ENCODE measurements around the gene OTOP3.
"Not testable (repeated sequence)": the region's sequence is repeated elsewhere in the genome, so short reads cannot be mapped to it uniquely, and the experiment has no call there.

The OTOP3 gene, protein sequence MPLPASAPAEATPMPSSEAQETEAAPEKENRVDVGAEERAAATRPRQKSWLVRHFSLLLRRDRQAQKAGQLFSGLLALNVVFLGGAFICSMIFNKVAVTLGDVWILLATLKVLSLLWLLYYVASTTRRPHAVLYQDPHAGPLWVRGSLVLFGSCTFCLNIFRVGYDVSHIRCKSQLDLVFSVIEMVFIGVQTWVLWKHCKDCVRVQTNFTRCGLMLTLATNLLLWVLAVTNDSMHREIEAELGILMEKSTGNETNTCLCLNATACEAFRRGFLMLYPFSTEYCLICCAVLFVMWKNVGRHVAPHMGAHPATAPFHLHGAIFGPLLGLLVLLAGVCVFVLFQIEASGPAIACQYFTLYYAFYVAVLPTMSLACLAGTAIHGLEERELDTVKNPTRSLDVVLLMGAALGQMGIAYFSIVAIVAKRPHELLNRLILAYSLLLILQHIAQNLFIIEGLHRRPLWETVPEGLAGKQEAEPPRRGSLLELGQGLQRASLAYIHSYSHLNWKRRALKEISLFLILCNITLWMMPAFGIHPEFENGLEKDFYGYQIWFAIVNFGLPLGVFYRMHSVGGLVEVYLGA

DNA sequence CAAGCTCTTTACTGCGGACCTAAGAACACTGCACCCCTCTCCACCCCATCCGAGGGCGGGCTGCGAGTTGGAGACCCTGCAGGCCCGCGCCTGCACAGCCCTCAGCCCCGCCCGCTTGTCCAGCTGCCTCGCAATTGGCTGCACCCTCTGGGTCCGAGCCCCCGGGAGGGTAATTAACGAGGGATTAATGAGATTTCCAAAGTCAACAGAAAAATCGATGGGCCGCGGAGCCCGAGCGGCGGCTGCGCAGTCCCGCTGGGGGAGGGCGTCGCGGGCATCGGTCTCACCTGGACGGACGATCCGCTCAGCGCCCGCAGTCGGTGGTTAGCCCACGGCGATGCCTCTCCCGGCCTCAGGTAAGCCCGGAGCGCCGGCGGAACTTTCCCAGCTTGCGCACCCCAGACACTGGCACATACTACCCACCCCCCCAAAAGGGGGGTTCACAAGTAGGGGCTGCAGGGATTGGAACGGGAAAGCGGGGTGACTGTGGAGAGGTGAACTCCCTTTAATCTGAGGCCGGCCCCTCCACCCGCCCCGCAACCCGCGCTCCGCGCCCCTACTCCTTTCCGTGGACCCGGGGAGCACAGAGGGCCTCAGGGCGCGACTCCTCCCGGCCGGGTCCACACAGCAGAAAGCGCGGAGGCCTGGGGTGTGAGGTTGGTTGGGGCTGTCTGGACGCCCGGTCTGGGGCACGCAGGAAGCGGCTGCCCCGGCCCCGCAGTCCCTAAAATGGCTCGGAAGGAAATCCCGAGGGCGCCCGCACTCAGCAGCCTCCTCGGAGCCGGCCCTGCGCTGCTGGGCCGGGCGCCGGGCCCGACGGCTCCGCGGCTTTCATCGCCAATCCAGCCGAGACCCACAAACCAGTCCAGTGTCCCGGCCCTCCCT, at the start of gene OTOP3:
Gene OTOP3, plus strand, starts transcription at position 314 of the 885 bp plus-strand sequence. Its CDS starts 24 bp downstream, at position 338.
- no peak for DNase-seq (ENCODE audit: low read depth in 2 of 2)

DNA sequence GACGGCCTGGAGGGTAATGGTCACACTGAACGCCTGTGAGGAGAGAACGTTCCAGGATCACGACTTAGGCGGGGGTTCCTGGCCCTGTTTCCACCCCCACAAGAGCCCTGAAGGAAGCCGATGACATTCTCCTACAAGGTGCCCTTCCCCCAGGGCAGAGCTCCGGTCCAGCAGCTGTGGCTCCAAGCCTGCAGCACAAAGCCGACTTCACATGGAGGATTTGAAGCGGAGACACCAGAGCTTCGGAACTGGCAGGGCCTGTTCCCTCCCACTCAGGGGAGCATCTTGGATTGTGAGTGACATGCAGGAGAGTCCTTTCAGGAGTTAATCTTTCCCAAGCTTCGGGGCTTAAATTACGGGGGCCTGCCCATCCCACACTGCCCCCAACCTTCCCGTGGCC, 47.2 kb upstream of the OTOP3 start:
- DNase-seq (ENCODE audit: low read depth in 2 of 2): no peak

DNA sequence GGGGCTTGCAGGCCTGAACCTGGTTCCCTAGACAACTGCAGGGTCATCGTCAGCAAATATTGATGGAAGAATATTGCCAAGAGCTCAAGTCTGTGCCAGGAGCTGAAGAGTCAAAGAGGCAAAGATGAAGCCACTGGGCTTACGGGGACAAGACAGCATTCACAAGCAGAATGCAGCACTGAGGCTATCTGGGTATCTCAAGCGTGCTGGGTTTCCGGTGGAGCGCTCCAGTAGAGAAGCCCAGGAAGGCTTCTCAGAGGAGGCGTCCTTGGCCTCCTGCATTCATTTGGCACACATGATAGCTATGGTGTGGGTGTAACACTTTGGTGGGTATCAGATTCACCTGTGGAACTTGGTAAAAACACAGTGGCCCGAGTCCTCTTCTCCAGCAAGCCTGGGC, 45.1 kb upstream of the OTOP3 start:
- DNase-seq (ENCODE audit: low read depth in 2 of 2): no peak

DNA sequence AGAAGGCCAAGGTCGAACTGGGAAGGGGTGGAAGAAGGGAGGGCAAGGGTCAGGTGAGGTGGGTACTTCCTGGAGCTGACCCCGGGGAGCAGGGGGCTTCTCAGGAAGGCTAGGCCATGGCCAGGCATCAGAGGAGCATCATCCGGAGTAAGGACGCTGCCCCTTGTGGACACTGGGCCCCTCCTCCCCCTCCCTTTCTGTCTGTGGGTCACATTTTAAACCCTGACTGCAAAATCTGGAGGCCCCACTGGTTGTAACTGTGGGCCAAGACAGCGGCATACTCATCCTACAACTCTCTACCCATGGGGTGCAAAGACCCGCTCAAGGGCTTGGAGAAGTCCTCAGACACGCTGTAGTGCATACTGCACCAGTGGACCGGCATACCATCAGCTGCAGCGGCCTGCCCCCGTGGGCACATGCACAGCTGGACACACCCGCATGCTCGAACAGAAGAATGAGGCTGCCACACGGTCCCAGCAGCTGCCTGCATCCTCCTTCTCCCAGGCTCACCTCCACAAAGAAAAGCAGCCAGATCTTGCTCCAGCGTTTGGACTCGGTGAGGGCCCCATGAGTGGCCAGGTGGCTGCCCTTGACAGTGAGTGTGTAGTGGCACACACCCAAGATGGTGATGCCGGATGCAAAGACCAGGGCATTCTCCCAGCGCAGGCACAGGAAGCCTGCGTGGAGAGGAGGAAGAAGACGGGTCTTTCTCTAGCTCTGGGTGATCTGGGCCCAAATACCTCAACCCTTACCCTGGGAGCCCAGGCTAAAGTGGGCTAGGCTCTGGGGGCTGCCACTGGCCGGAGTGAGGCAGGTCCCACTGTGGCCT, 43.5 kb upstream of the OTOP3 start:
- no peak for DNase-seq (ENCODE audit: low read depth in 2 of 2)

DNA sequence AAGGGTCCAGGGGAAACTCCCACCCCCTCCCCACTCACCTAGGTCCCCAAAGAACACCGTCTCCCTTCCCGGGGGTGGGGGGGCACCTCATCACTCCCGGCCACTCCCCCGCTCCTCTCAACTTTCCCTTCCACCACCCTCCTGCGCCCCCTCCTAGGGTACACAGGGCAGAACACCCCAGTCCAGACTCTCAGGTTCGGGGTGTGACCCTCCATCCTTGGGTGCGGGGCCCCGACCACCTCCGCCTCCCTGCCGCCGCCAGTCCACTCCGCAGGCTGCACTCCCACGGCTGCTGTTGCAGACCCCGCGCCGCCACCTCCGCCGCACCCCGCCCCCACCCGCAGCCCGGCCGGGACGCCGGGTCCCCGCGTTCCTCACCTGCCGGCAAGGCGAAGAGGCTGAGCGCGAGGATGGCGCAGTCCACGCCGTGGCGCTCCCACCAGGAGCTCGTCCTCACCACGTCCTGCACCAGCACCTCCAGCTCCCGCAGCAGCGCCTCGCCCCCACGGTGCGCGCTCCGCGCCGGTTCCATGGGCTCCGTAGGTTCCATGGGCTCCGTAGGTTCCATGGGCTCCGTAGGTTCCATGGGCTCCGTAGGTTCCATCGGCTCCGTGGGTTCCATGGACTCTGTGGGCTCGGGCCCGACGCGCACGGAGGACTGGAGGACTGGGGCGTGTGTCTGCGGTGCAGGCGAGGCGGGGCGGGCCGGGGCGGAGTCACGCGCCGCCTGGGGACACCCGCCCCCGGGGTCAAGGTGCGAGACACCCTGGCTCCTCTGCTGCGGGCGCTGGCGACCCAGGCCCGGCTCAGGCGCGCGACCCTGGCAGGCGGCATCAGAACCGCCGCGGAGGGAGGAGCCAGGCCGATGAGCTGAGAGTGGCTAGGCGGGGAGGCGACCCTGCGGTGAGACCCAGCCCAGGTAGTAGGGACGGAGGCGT, 42.5 kb upstream of the OTOP3 start, which contains the start of gene FADS6:
Gene FADS6, minus strand, starts transcription at position 660 of the 938 bp plus-strand sequence. Its CDS starts 38 bp downstream, at position 622.
- no peak for DNase-seq (ENCODE audit: low read depth in 2 of 2)

DNA sequence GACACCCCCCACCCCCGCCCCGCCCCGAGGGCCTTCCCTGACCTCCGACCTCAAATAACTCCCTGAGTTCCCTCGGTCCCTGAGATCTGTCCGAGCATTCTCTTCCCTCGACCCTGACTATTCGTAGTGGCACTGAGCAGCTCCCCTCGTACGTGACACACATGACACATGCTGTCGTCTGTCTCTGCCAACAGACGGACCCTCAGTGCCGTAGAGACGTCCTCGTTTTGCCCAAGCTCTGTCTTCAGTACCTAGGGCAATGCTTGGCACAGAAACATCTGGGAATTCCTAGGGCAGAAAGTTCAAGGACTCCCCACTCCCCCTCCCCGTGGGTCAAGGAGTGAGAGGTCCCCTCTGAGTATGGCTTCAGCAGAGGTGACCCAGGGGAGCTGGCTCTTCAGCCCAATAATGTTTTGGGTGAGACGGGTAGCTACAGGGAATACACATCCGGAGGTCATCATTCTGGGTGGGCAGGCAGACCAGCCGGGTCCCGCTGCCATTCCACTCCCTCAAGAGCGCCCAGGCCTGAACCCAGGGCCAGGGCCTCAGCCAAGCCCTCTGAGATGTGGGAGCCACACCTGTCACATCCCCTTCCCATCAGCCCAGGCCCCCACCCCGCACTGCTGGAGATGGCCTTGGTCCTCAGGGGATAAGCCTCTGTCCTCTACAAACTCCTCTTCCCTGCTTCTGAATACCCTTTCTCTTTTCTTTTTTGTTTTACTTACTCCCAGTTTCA, 41.6 kb upstream of the OTOP3 start:
- DNase-seq (ENCODE audit: low read depth in 2 of 2): no peak

DNA sequence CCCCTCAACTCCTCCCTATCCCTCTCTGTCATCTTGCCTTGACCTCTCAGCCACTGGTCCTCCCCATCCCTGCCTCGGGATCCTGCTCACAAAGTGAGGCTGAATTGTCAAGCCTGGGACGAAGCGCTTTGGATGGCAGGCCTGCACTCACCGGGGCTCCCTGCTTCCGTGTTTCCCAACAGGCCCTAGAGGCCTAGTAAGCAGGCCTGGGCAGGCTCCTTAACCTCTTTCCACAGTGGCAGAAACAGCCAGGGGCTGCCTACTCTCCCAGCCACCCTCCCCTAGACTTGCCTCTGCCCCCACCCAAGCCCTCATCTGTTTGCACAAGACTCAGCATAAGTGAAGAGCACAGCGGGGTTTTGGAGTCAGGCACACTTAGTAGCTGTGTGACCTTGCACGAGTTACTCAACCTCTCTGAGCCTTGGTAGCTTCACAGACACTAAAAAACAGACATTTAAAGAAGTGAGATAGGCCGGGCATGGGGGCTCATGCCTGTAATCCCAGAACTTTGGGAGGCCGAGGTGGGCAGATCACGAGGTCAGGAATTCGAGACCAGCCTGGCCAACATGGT, 37.2 kb upstream of the OTOP3 start:
- no peak for DNase-seq (ENCODE audit: low read depth in 2 of 2)

DNA sequence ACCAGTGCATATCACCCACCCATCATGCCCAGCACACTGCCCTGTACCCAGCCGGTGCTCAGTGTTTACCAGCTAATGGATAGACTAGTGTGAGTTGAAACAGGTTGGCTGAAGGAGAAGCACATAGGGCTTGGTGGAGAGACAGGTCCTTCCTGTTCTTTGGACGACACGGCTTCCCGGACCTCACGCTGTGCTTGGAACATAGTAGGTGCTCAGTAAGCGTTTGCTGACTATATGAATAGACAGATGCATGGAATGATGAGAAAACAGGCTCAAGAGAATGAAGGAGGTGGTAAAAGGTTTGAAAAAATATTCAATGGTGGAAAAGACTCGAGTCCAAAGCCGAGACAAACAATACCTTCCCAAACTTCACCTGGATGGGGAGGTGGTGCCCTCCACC, 35.5 kb upstream of the OTOP3 start:
- no peak for DNase-seq (ENCODE audit: low read depth in 2 of 2)

DNA sequence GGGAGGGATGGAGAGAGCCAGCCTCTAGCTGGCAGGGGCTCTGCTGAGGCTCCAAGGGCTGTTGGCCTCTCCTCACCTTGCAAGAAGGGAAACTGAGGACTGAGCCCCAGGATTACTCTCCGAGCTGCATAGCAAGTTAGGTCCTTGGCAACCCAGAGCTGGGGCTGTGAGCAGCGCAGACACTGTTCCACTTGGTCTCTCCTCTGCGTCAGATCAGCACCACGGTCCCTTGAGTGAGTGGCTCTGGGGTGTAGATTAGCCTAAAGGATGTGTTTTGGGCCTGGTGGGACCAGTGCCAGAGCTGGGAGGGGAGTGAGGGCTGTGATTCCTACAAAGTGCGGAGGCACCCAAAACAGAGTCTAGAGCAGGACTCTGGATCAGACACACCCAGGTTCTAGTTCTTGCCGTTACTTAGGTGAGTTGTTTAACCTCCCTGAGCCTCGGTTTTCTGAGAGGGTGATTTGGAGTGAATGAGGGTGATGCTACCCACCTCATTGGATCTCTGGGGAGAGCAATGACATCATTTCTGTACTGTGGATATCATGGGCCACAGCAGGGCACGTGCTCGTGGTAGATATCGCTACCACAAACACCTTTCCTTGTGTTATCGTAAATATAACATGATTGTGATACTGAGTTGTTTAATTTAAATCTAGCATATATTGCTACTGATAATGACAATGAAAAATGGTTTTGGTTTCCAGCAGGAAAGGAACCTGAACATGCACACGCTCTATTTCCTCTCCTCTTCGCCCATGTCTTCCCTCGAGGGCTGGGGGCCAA, 34.2 kb upstream of the OTOP3 start:
- no peak for DNase-seq (ENCODE audit: low read depth in 2 of 2)

DNA sequence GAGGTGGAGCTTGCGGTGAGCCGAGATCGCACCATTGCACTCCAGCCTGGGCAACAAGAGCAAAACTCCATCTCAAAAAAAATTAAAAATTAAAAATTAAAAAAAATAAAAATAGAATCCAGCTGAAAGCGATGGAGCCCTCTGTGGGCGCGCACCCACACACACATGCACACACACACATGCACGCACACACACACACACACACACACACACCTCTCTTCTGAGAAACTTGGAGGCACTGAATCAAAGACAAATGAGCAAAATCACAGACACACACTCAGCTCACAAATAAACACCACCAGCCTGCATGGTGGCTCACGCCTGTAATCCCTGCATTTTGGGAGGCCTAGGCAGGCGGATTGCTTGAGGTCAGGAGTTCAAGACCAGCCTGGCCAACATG, 32.7 kb upstream of the OTOP3 start:
- DNase-seq (ENCODE audit: low read depth in 2 of 2): no peak

DNA sequence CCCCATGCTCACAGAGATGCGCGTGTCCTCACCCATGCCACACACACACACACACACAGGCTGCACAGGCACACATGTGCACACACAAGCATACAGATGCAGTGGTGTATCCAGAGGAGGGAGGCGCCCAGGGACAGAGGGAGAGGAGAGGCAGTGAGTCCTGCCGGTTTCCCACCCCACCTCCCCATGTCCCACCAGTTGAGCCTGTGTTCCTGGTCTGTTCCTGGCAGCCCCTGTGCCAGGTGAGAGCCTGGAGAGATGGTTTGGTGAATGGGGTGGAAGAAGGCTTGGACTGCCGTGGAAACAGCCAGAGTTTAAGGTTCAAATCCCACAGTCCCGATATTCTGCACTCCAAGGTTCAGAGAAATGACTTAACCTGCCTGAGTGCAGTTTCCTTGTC, 32.0 kb upstream of the OTOP3 start:
- no peak for DNase-seq (ENCODE audit: low read depth in 2 of 2)

DNA sequence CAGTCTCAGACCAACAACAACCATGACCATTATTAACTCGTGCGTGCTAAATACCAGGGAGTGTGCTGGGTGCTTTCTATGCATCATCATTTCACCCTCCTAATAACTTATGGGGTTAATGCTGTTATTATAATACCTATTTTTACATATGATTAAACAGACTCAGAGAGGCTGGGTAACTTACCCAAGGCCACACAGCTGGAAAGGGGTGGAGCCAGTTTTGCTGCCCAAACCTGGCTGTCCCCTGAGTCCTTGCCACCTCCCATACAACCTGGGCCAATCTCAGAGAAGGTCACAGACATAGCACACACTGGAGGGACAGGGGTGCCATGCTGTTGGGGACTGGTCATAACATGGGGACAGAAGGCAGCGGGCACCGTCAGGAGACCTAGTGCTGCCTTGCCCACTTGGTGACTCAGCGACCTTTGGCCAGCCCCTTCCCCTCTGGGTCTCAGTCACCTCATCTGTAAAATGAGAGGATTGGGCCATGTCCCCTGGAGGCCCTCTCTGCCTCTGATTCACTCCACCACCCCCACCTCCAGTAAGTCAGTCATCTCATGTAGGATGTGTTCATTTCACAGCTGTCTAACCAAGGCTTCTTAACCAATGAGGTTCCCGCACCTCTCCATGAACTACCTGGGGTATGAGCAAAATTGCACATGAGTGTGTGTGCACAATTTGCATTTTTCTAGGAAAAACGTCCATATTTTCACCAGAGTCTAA, 30.9 kb upstream of the OTOP3 start:
- no peak for DNase-seq (ENCODE audit: low read depth in 2 of 2)

DNA sequence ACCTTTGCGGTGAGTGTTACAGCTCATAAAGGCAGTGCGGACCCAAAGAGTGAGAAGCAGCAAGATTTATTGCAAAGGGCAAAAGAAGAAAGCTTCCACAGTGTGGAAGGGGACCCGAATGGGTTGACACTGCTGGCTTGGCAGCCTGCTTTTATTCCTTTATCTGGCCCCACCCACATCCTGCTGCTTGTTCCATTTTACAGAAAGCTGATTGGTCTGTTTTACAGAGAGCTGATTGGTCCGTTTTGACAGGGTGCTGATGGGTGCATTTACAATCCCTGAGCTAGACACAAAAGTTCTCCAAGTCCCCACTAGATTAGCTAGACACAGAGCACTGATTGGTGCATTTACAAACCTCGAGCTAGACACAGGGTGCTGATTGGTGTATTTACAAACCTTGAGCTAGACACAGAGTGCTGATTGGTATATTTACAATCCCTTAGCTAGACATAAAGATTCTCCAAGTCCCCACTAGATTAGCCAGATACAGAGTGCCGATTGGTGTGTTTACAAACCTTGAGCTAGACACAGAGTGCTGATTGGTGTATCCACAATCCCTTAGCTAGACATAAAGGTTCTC, 29.4 kb upstream of the OTOP3 start:
- not testable (repeated sequence) for DNase-seq (ENCODE audit: low read depth in 2 of 2)

DNA sequence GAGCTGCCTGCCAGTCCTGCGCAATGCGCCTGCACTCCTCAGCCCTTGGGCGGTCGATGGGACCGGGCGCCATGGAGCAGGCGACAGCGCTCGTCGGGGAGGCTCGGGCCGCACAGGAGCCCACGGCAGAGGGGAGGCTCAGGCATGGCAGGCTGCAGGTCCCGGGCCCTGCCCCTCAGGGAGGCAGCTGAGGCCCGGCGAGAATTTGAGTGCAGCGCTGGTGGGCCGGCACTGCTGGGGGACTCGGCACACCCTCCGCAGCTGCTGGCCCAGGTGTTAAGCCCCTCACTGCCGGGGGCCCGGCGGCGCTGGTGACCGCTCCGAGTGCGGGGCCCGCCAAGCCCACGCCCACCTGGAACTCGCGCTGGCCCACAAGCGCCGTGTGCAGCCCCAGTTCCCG, 28.7 kb upstream of the OTOP3 start:
- no peak for DNase-seq (ENCODE audit: low read depth in 2 of 2)

DNA sequence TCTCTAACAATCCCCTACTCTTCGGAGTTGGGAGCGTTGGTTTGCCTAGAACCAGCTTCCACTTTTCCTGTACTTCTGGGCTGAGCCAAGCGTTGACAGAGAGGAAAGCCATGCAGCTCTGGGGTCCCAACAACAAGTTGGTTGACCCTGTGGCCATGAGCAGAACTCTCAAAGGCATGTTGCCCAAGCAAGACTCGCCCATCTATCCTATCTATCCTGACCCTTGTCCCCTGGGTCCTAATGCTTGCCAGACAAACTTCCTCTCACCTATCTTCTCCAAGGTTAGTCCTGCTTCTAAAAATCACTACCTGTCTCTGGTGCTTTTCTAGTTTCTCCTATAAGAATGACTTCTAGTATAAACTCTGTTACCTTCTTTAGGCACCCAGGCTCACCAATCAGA, 26.6 kb upstream of the OTOP3 start:
- DNase-seq (ENCODE audit: low read depth in 2 of 2): not testable (repeated sequence)

DNA sequence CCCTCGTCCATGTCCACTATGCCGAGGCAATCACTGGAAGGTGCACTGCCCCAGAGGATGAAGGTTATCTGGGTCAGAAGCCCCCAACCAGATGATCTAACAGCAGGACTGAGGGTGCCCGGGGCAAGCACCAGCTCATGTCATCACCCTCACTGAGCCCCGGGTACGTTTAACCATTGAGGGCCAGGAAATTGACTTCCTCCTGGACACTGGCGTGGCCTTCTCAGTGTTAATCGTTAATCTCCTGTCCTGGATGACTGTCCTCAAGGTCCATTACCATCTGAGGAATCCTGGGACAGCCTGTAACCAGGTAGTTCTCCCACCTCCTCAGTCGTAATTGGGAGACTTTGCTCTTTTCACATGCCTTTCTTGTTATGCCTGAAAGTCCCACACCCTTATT, 24.3 kb upstream of the OTOP3 start:
- DNase-seq (ENCODE audit: low read depth in 2 of 2): not testable (repeated sequence)

DNA sequence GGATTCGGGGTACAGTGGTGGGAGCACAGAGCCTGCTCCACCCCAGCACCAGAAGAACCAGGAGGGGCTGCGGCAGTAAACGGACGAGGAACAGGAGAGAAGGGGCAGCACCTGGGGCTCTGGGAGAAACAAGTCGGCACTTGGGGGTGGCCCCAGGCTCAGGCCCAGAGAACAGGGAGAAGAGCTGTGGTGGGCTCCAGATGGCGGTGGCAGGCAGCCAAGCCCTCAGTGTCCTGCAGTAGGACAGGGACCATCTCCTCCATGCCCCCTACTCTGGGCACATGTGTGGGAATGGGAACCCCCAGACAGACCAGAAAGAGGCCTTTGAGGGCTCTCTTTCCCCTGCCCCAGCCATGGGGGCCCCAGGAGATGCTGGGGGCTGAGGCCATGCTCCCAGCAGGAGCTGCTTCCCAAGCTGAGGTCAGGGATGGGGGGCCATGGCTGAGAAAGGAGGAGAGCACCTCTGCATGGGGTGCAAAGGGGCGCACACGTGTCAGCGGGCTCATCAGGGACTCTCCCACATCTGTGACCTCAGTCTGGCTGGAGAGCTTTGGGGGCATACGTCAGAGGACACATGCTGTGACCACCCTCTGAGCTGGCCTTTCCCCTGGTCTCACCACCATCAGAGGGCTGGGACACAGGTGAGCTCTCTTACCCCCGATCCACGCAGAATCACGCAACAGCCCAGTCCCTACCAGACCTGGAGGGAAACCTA, 19.4 kb upstream of the OTOP3 start:
- DNase-seq (ENCODE audit: low read depth in 2 of 2): no peak

Data from stimulated activated CD8-positive, alpha-beta memory T cell treated with anti-CD3 and anti-CD28 coated beads, Interleukin-2, amount 100 ng/mL, for 1 hour (primary cell).